Measurements from ENCODE around the gene ERBB4.

The ERBB4 gene

GRCh38 chr2:212042562-212042961 lies 496.0 kb downstream of the ERBB4 start:
- DNase-seq, result no peak

GRCh38 chr2:212037062-212037461 lies 501.5 kb downstream of the ERBB4 start:
- no peak for DNase-seq

GRCh38 chr2:212034841-212035585 lies 503.6 kb downstream of the ERBB4 start:
- no peak for DNase-seq

- DNase-seq, result no peak
Observed at GRCh38 chr2:212033888-212034287, 504.7 kb downstream of the ERBB4 start.

GRCh38 chr2:212032536-212033219 lies 505.9 kb downstream of the ERBB4 start:
- DNase-seq, result no peak

GRCh38 chr2:212032032-212032431 lies 506.6 kb downstream of the ERBB4 start:
- DNase-seq, result no peak

GRCh38 chr2:212030709-212031108 lies 507.9 kb downstream of the ERBB4 start:
- DNase-seq, result no peak

- no peak for DNase-seq
Observed at GRCh38 chr2:212028798-212029394, 509.7 kb downstream of the ERBB4 start.

- no peak for DNase-seq
Observed at GRCh38 chr2:212027681-212028628, 510.6 kb downstream of the ERBB4 start.

- DNase-seq, result no peak
Observed at GRCh38 chr2:212024040-212024439, 514.6 kb downstream of the ERBB4 start.

GRCh38 chr2:212022966-212023365 lies 515.6 kb downstream of the ERBB4 start:
- no peak for DNase-seq

GRCh38 chr2:212021947-212022346 lies 516.7 kb downstream of the ERBB4 start:
- DNase-seq, result no peak

GRCh38 chr2:212015588-212015987 lies 523.0 kb downstream of the ERBB4 start:
- DNase-seq, result no peak

- DNase-seq, result no peak
Observed at GRCh38 chr2:212013626-212014025, 525.0 kb downstream of the ERBB4 start.

- peak in 1 of 2 donors; percentile 7 for DNase-seq
Observed at GRCh38 chr2:212010305-212010704, 528.3 kb downstream of the ERBB4 start.

- no peak for DNase-seq
Observed at GRCh38 chr2:212007972-212008371, 530.6 kb downstream of the ERBB4 start.

GRCh38 chr2:212005085-212005671 lies 533.4 kb downstream of the ERBB4 start:
- DNase-seq, result peak; percentile 3 to 6

- DNase-seq, result no peak
Observed at GRCh38 chr2:212001325-212001724, 537.3 kb downstream of the ERBB4 start.

- no peak for DNase-seq
Observed at GRCh38 chr2:211996857-211997256, 541.7 kb downstream of the ERBB4 start.

- DNase-seq, result no peak
Observed at GRCh38 chr2:211994806-211995205, 543.8 kb downstream of the ERBB4 start.

- DNase-seq, result no peak
Observed at GRCh38 chr2:211990335-211990734, 548.3 kb downstream of the ERBB4 start.

- no peak for DNase-seq
Observed at GRCh38 chr2:211986313-211986712, 552.3 kb downstream of the ERBB4 start.

All from inflammatory macrophage (primary cell).